Stimulated activated CD8-positive, alpha-beta memory T cell treated with anti-CD3 and anti-CD28 coated beads, Interleukin-12 subunit alpha, Interleukin-12 subunit beta, amount 100 ng/mL, for 24 hours (primary cell): Measurements from ENCODE around the gene GAMT.

Source experiments
- DNase-seq: peaks from one replicate; pipeline ENCODE4 v3.0.0-alpha.2; 2020; ENCODE audit errors: extremely low read depth

GAMT gene

DNA sequence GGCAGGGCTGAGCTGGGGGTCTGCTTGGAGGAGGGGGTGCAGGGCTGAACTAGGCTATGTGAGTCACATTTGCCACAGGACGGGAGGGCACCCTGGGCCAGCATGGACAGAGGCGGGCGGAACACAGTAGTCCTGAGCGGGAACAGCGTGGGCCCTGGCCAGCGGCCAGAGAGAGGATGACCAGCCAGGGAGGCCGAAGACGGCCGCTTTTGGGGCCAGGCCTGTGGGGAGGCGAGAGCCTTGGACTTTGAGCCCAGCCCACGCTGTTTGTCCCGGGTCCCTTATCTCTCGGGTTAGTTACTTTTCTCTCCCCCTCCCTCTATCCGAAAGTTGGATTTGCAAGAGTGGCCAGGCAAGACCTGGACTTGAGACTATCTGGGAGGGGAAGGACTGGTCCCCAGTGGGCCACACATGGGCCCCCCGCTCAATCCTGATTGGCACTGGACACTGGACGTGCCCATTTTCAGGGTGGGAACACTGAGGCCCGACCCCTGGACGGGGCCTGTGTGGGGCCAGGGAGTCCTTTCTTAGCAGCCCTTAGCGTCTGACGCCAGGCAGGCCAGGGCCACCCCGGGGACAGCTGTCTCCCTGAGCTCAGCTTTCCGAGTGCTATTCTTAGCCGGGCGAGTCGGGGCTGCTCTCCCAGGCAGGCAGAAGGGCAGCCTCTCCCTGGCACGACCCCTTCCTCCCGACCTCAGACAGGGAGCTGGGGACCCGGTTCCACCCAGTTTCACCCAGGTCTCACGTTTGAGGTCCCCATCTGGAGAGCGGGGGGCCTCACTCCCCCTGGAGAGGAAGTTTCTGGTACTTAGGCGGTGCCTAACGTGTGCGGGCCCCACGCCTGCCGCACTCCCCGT is 833 bp downstream of the GAMT start:
- DNase-seq: no peak

DNA sequence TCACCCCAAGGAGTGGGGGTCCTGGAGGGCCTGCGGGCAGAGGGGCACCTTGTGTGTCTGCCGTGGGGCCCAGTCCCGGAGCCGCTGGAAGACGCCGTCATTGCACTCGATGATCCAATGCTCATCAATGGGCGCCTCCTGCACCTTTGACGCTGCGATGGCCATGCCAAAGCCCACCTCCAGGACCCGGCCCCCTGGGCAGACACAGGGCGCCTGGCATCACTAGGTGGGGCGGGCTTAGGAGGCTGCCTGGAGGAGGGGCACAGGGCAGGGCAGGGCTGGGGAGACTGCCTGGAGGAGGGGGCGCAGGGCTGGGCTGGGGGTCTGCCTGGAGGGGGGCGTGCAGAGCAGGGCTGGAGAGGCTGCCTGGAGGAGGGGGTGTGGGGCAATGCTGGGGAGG is 1.6 kb downstream of the GAMT start:
- no peak for DNase-seq

DNA sequence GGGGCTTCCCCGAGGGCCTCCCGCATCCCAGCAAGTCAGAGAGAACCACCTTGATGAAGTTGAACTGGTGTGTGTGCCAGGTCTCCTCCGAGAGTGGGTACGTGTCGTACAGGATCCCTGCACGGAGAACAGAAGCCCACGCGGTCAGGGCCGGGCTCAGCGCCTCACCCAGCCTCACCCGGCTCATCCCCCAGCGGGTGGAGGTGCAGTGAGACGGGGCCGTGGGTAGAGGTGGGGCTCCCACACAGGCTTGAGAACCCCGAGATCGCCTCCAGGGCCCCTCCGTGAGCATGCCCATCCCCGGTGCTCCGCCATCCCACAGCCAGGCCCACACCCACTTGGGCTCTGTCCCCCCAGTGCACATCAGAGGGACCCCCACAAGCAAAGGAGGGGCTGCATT is 2.3 kb downstream of the GAMT start:
- no peak for DNase-seq

DNA sequence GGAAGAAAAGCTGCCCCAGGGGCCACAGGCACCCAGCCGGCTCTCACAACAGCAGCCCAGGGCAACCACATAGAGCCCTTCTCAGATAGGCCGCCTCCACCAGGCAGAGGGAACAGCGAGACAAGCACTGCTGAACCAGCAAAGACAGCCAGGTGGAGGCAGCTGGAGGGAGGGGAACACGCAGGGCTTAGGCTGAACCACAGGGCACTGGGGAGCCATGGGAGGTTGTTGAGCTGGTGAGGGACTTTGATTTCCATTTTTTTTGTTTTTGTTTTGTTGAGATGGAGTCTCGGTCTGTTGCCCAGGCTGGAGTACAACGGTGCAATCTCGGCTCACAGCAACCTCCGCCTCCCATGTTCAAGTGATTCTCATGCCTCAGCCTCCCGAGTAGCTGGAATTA is 3.5 kb downstream of the GAMT start:
- DNase-seq: no peak

DNA sequence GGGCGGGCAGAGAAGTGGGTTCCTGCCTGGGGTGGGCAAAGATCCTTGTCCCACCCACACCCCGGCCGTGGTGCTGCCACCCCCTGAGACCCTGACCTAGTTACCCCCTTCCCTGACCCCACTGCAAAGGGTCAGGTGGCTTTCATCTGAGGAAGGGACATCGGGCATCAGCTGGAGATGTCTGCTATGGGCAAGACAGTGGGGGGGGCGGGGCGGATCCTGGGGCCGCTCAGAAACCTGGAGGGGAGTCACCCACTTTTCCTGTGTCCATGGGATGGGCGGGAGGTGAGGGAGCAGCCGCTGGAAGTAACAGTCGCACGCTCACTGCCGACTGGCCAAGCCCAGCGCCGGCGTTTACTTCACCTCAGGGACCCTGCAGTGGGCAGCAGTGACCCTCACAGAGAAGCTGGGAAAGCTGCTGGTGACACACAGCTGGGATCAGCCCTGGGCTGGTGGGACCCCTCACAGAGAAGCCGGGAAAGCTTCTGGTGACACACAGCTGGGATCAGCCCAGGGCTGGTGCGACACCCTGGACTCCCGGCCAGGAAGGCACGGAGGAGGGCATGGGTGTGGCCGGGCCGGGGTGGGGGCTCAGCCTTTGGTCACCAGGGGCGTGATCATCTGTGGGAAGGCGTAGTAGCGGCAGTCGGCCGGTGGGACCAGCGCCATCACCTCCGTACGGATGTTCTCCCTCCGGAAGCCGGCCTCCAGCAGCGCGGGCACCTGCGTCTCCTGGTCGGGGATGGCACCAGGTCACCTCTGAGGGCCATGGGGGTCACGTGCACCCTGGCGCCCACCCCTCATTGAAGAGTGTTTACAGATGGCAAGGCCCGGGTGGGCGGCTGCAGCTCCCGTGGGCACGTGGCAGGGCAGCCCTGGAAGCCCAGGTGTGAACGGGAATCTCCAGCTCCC is 4.3 kb downstream of the GAMT start:
- no peak for DNase-seq

DNA sequence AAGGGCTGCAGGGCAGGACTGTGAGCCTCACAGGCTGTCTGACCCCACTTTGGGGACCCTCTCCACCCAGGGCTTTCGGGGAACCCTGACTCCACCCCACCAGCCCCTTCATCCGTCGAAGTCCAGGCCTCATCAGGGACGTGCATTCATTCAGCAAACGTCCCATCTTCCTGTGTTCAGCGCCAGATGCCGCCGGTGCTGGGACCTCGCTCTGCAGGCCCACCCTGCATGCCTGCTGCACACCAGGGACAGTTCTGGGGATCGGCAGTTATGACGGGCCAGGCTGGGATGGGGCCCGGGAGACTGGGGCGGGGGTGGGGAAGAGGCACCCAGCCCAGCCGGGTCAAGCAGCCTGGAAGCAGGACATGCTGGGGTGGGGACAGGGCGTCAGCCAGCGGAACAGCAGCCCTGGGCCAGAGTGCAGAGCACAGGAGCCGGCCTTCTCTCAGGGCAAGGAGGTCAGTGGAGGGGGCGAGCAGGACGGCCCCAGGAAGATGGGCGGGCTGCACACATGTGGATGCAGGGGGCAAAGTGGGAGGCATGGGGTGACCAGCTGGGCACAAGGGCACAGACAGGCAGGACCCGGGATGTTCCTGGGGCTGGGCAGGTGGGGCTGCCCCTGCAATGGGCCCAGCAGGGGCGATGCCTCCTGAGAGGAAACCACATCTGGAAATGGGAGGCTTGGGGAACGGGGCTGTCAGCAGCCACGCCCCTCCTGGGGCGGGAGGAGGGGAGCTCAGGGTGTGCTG is 5.1 kb downstream of the GAMT start:
- no peak for DNase-seq

DNA sequence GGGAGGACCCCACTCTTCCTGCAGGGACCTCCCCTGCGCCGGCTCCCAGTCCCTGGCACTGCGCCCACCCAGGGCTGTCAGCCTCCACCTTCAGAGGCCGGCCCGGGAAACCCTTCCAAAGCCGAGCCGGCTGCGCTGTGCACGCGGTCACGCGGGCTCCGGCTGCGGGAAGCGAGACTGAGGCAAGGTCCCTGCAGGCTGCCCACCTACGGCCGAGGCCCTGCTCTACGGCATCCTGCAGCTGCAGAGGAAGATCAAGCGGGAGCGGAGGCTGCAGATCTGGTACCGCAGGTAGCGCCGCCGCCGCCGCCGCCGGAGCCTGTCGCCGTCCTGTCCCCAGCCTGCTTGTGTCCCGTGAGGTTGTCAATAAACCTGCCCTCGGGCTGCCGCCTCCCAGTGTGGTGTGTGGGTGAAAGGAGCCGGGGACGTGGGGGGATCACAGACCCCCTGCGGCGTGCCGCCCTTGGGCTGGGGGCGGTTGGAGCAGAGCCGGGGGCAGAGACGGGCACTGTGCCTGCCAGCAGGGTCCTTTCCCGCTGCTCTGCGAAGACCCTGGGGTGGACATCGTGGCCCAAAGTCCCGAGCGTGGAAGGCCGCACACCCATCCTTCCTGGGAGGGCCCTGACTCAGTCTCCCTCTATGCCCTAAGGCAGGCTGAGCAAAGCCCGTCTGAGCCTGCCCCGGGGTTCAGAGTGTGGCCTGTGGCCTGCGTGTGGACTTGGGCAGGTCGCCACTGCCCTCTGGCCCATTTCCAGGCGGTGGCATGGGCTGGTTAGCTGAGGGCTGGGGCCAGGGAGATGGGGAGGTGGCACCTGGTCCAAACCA is 5.9 kb downstream of the GAMT start:
- no peak for DNase-seq

DNA sequence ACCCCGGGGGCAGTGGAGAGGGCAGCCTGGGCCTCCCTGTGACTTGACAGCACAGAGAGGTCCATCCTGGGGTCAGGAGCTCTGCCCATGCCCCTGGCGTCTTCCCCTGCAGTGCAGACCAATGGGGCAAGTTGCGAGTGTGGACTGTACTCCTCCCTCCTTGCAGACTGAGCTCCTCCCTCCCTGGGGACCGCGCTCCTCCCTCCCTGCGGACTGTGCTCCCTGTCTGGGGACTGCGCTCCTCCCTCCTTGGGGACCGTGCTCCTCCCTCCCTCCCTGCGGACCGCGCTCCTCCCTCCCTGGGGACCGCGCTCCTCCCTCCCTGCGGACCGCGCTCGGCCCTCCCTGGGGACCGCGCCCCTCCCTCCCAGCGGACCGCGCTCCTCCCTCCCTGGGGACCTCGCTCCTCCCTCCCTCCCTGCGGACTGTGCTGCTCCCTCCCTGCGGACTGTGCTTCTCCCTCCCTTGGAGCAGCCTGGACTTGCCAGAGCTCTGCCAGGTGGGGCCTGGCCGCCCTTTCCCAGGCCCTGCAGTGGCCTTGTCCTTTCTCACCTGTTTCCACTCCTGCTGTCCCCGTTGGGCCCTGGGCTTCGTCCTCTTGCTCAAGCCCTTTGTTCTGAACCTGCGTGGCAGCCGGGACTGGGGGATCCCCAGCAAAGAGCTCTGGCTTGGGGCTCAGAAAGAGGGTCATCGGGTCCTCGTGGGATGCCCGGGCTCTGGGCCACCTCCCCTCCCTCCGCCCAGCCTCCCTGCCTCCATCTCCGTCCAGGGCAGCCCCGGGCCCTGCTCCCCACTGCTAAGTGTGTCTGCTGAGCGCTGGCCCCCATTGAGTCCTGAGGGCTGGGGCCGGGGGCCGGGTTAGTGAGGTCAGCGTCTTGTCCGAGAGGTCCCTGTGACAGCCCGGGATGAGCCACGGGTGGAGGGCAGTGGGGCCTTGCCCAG is 6.8 kb downstream of the GAMT start:
- no peak for DNase-seq

DNA sequence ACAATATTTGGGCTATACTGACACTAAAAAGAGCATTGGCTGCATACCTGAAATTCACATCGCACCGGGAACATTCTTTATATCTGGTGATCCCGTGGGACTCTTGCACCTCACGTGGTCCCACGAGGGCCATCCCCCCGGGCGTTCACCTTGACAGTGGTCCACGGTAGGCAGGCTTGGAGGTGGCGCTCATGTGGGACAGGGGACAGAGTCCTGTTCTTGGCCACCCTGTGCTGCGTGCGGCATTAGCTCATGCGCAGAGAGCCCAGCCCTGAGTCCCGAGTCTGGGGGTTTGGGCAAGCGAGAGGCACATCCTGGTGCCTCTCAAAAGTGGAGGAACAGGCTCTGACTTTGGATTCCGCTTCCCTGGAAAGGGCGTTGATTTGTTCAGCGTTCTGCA is 7.5 kb downstream of the GAMT start:
- DNase-seq: no peak

DNA sequence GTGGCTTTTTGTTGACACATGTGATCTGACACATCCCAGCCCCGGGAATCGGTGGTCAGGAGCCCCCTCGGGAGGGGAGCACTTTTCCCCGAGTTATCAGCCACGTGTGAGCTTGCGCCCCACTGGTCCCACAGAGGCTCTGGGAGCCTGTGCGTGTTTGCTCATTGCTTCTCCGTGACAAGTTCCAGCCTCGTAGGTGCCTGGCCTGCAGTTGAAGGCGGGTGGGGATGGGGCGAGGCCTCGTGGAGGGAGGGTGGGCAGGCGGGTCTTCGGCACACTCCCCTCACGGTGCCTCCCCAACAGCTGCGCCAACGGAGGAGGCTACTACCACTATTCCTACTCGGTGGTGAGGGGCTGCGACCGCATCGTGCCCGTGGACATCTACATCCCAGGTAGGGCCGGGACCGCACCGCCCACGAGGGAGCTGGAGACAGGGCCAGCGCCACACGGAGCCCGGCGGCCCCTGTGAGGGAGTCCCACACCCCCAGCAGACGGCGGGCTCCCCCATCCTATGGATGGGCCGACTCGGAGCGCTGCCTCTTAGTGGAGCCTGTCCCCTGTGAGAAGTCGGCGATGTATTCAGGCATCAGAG is 8.3 kb downstream of the GAMT start:
- no peak for DNase-seq

DNA sequence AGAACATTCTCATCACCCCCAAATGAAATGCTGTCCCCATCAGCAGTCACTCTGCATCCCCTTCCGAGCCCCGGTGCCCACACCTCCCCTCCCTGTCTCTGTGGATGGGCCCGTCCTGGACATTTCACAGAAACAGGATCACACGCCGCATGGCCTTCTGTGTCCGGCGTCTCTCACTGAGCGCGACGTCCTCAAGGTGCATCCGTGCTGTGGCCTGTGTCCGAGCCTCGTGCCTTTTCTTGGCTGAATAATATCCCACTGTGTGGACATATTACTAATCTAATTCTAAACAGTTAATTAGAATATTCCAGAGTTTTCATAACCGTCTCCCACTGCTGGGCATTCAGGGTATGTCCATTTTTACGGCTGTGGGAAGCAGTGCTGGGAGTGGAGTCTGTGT is 8.9 kb downstream of the GAMT start:
- no peak for DNase-seq

DNA sequence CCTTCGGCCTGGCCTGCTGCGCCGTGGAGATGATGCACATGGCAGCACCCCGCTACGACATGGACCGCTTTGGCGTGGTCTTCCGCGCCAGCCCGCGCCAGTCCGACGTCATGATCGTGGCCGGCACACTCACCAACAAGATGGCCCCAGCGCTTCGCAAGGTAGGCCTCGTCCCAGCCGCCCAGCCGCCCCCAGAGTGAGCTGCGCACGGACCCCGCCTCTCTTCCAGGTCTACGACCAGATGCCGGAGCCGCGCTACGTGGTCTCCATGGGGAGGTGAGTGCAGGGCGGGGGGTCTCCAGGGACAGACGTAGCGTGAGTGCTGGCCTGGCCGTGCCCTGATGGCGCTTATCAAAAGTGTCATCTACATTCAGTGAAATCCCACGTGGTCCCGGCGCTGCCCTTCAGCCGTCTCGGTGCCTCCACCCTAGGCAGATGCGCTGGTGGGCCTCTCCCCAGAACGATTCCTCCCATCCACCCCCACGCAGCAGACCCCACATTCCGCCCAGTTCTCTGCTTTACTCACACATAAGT is 10.4 kb downstream of the GAMT start:
- no peak for DNase-seq

DNA sequence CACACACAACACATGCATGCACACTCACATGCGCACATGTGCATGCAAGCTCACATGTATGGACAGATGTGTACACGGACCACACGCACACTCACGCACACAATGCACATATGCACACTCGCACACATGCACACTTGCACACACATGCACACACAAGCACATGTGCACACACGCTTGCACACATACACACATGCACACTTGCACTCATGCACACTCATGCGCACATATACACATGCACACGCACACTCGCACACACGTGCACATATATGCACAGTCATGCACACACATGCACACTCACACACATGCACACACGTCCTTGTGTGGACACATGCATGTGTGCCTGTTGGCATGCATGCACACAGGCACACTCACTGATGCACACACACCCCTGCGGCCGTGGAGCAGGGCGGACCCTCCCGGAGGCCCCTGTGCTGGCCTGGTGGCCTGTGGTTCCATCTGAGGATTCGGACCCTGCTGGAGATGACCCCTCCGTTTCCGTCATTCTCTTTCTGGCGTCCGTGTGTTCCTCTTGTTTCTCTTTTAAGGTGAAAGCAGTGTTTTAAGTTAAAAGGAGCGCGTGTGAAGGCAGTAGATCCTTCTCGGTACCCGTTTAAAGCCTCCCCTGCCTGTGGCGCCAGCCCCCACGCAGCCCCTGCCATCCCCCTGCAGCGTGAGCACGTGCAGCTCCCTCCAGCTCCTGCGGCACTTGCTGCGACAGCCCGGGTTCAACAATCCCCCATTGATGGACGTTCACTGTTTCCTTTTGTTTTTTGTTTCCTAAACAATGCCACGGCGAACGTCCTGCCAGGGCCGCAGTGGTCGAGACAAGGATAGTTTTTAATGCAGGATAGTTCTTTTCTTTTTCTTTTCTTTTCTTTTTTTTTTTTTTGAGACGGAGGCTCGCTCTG is 12.1 kb downstream of the GAMT start:
- no peak for DNase-seq

DNA sequence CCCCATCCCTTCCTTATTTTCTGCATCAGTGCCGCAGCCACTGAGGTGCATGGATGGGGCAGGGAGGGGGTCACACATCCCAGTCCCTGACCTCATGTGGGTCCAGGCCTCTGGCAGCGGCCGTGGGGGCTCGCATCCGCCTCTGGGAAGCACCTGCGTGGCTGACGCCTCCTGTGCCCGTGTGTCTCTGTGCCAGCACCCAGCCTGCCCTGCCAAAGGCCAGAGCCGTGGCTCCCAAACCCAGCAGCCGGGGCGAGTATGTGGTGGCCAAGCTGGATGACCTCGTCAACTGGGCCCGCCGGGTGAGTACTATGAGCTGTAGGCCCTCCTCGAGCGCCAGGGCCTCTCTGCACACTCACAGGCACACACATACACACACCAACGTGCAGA is 12.7 kb downstream of the GAMT start:
- DNase-seq: no peak

DNA sequence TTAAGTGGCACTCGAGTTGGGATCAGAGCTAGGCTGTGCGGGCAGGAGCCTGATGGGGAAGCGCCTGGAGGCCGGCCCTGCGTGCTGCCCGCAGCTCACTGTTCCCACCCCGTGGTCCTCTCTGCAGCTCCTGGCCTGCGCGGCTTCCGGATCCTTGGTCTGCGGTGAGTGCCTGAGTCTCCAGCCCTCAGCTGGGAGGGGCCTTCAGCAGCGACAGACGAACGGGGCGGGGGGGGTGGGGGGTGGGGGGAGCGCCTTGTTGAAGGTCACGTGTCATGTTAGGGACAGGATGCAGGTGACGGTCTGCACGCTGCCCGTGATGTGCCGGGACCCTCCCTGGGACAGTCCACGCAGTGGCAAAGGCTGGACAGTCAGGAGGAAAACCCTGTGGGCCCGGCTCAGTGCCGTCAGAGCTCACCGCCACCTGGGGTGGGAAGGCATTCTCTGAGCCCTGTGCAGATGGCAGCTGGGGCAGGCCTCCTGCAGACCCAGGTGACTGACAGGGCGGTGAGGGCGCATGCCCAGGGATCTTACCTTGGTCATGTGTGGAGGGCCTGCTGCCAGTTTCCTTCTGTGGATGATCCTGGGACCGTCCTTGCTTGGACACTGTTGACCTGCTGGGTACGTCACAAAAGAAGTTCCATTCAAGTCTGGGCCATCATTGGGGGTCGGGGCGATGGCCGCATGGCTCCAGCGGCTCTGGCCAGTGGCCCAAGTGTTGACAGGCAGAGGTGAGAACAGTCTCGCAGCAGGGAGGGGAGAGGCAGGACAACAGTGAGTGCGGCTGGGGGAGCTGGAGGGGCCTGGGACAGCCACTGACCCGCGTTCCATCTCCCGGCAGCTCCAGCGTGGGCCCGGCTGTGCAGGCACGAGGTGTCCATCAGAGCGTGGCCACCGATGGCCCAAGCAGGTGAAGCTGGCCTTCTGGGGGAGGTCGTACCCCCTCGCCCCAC is 13.4 kb downstream of the GAMT start:
- DNase-seq: no peak

DNA sequence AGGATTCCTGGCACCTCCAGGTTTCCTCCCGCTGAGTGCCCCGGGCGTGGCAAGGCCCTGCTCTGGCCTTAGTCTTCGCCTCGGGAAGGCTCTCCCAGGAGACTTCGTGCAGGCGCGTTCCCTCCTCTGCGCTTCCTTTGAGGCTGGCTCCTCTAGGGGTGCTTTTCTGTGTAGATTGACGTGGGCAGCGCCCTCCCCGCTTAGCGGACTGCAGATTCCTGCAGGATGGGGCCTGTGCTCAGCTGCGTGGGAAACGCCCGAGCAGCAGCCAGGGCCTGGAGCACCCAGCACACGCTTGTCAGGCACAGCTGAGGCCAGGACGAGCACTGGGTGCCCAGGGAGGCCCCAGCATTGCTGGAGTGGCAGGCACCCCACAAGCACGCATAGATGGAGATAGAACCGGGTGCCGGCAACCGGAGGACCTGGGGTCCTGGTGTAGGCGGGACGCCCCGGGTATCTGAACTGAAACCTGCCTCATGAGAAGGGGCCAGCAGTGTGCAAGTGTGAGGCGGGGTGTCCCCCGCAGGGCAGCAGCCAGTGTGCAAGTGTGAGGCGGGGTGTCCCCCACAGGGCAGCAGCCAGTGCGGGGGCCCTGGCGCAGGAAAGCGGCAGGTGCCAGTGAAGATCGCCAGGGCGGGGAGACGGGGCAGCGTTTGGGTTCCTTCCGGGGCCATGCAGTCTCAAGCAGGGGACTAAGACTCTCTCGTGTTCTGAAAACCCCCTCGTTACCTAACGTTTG is 14.2 kb downstream of the GAMT start:
- DNase-seq: no peak

DNA sequence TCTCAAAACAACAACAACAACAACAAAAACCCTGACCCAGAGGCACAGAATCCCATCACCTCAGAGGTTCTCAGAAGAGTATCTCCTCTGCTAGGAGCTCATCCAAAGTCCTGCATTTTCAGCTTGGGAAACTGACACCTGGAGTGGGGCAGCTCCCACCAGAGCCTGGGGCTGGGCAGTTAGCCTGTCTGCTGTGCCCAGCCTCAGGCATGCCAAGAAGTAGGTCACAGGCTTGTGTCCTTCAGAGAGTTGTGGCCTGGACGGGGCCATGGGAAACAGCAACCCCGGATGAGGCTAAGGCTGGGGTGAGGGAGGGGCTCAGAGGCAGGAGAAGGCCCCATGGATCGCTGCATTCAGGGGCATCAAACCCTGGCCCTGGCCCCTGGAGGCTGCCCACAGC is 15.5 kb downstream of the GAMT start:
- no peak for DNase-seq
